Measurements from ENCODE around the gene UMAD1.

UMAD1 gene

DNA sequence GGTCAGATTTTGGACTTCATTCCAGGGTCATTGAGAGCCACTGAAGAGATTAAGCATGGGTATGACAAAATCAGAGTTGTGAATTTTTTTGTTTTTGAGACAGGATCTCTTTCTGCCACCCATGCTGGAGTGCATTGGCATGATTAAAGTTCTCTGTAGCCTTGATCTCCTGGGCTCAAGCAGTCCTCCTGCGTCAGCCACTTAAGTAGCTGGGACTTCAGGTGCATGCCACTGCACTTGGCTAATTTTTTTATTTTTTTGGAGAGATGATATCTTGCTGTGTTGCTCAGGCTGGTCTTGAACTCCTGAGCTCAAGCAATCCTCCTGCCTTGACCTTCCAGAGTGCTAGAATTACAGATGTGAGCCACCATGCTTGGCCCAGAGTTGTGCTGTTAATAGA, 275.5 kb downstream of the UMAD1 start:
- intact Hi-C loops (cut with micrococcal nuclease): no loop called here
- Mint-ChIP-seq H3K27ac (no peak overlapping the region), H3K4me1 (ENCODE audit: low read depth) (no peaks in the 10 kb centered on the region), H3K4me3 (no peak overlapping the region), H3K36me3 (ENCODE audit: low read depth) (no peaks in the 10 kb centered on the region), H3K9me3 (no peaks in the 10 kb centered on the region), H3K27me3 (no peaks in the 10 kb centered on the region)

DNA sequence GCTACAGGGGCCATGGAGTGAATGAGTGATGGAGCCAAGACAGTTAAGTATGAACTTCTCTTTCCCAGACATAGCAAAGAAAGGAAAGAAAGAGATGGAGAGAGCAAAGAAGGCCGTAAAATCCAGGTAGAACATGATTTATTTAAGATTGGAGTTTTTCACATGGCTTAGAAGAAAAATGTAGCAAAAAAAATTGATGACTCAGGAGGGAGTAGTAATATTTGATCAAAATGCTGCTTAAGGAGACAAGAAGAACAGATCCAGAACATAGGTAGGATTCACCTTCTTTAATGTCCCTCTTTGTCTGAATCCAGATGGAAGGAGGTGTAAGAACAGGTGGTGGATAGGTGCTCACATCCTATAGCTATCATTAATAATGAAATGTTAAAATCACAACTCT, 277.0 kb downstream of the UMAD1 start:
- no peaks in the 10 kb centered on the region for H3K27me3 Mint-ChIP-seq
- intact Hi-C loops (cut with micrococcal nuclease): no loop called here
- no peak overlapping the region for H3K27ac Mint-ChIP-seq
- no peaks in the 10 kb centered on the region for H3K36me3 Mint-ChIP-seq (ENCODE audit: low read depth)
- no peaks in the 10 kb centered on the region for H3K4me1 Mint-ChIP-seq (ENCODE audit: low read depth)
- H3K4me3 Mint-ChIP-seq: no peak overlapping the region
- H3K9me3 Mint-ChIP-seq: no peaks in the 10 kb centered on the region

DNA sequence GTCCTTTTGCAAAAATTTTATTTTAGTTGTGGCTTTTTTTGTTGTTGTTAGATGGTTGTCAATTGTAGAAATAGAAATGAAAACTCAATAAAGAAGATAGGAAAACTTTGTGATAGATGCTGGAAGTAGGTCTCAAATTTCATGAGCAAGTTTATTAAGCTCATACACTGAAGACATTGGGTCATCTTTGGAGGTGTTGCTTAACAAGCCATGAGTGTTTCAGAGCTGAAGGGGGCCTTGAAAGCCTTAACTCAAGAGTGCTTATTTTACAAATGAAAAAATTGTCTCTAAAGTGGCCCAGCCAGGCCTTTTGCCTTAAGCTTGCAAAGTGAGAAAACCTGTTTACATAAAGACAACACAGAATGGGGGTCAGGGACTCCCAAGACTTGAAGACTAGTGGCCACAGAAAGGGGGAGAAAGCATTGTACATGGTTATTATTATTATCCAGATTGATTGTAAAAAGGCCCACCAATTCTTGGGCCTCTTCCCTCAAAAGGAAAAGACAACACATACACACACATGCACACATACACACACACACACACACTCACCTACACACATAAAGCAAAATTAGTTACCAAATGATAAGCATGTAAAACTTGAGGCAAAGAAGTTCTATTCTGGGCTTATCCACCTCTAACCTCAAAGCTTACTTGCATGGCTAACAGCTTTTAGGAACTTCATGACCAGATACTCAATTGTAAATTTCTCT, 278.3 kb downstream of the UMAD1 start:
- no peaks in the 10 kb centered on the region for H3K4me1 Mint-ChIP-seq (ENCODE audit: low read depth)
- H3K36me3 Mint-ChIP-seq (ENCODE audit: low read depth): no peaks in the 10 kb centered on the region
- H3K27me3 Mint-ChIP-seq: no peaks in the 10 kb centered on the region
- H3K9me3 Mint-ChIP-seq: no peaks in the 10 kb centered on the region
- no peak overlapping the region for H3K27ac Mint-ChIP-seq
- no peak overlapping the region for H3K4me3 Mint-ChIP-seq
- intact Hi-C loops (cut with micrococcal nuclease): no loop called here

DNA sequence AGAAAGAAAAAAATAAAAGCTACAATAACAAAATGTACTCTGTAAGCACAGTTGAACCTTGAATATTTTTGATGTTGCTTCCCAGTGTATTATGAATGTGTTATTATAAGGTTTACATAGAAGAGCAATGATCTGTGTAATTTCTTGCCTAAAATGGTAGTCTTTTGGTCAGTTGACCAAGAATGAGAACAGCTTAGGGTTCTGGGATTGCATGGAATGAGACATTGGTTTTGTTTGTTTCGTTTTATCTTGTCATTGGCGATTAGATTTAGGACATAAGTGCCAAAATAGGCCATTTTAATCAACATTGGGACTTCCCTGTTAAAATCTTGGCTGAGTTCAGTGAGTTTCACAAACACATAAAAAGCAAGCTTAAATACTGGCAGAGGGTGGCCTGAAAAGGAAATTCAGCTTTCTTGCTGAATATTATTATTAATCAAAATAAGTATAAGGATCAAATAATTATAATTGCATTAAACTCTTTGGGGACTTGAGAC, 278.9 kb downstream of the UMAD1 start:
- intact Hi-C loops (cut with micrococcal nuclease): no loop called here
- Mint-ChIP-seq H3K27ac (no peak overlapping the region), H3K36me3 (ENCODE audit: low read depth) (no peaks in the 10 kb centered on the region), H3K27me3 (no peaks in the 10 kb centered on the region), H3K4me1 (ENCODE audit: low read depth) (no peaks in the 10 kb centered on the region), H3K4me3 (no peak overlapping the region), H3K9me3 (no peaks in the 10 kb centered on the region)

DNA sequence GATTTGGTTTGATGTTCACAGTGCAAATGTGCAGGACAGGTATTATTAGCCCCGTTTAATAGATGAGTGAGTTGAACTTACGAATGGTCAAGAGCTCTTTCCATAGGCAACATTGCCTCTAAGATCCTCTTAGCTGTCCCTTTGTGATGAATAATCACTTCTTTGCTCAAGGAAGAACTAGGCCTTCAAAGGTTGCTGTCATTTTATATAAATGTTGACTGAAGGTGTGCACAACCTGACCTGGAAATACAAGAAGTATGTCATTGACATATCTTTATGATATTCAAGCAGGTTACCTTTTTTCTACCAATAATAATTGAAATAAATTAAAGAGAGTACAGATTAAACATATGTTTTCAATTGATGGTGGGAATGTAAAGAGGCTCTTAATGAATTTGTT, 279.5 kb downstream of the UMAD1 start:
- Mint-ChIP-seq H3K36me3 (ENCODE audit: low read depth) (no peaks in the 10 kb centered on the region), H3K4me1 (ENCODE audit: low read depth) (no peaks in the 10 kb centered on the region), H3K27ac (no peak overlapping the region), H3K9me3 (no peaks in the 10 kb centered on the region), H3K4me3 (no peak overlapping the region), H3K27me3 (no peaks in the 10 kb centered on the region)
- intact Hi-C loops (cut with micrococcal nuclease): no loop called here

DNA sequence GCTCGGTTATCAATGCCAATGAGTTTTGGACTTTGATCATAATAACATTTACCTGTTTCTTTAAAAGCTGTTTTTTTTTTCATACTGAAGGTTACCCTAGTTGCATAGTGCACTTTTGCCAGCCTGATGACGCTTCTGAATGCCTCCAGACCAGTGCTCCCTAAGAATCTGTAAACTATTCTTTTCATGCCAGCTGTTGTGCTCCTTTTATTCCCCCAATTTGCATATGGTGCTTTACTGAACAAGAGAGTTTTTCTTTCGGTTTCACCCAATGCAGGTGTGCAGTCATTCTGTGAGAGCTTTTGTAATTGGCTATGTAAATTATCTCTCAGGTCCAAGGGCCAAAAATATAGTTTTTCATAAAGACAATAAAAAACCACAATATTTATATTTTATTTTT, 279.9 kb downstream of the UMAD1 start:
- Mint-ChIP-seq H3K9me3 (no peaks in the 10 kb centered on the region), H3K27me3 (no peaks in the 10 kb centered on the region), H3K4me1 (ENCODE audit: low read depth) (no peaks in the 10 kb centered on the region), H3K4me3 (no peak overlapping the region), H3K36me3 (ENCODE audit: low read depth) (no peaks in the 10 kb centered on the region), H3K27ac (no peak overlapping the region)
- intact Hi-C loops (cut with micrococcal nuclease): no loop called here

DNA sequence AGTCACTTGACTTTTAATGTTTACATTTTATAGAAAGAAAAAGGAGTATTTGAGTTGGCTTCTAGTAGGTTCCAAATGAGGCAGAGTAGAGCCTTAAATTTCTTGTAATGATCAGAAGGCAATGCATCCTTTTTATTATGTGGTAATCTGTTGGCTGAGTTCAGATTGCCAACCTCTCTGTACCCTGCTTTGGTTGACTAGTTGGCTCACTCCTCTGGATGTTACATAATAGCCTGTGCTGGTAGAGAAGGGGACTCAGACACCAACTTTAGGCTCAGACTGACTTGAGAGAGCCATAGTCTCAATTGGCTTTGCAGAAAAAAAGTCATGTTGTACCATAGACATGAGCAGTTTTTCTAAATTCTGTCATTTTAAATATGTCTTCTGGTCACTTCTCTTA, 281.3 kb downstream of the UMAD1 start:
- Mint-ChIP-seq H3K27me3 (no peaks in the 10 kb centered on the region), H3K27ac (no peak overlapping the region), H3K9me3 (no peaks in the 10 kb centered on the region), H3K4me1 (ENCODE audit: low read depth) (no peaks in the 10 kb centered on the region), H3K36me3 (ENCODE audit: low read depth) (no peaks in the 10 kb centered on the region), H3K4me3 (no peak overlapping the region)
- intact Hi-C loops (cut with micrococcal nuclease): no loop called here

DNA sequence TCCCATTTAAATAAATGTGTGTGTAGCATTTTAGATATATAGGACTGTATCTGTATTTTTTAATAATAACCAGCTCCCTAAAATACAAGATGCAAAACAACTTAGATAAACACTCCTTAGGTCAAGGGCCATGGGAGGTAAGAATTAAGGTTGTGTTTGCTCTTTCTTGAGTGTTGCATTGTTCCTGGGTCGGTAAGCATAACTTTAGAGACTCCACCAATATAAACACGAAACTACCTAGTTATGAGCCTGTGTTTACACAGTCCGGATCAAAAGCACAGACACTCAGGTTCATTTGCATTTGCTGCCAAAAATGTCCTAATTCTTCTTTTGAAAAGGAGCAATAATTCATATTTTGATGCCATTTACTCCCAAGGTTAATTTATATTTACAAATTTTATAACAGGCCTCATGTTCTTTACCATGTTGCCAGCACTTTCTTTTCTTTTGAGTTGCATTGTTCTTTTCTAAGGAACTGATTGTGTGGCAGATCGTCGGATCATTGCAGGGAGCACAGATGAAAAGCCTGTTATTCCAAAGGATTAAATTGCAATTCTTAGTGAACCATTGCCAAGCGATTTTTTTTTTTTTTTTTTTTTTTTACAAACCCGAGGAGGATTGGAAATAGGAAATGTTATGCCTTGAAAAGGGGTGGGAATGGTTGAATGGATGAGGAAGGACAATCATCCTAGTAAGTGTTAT, 282.3 kb downstream of the UMAD1 start:
- H3K27ac Mint-ChIP-seq: no peak overlapping the region
- intact Hi-C loops (cut with micrococcal nuclease): no loop called here

DNA sequence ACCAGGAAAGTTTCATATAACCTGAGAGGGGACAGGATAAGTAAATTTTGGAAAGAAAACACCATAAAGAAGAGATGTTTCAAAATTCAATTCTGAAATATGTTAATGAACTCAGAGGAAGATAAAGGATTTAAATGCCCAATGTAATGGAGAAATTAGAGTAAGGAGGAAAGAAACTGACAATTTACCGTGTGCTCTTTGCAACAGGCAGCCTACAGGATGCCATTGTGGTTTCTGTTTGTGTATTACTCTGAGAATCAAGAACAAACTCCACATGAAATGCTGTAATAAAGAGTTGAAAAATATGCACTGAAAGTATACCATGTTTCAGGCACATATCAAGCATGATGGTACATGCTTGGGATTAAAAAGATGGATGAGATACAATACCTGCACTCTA, 283.3 kb downstream of the UMAD1 start:
- no peaks in the 10 kb centered on the region for H3K4me1 Mint-ChIP-seq (ENCODE audit: low read depth)
- no peaks in the 10 kb centered on the region for H3K27me3 Mint-ChIP-seq
- intact Hi-C loops (cut with micrococcal nuclease): no loop called here
- H3K4me3 Mint-ChIP-seq: no peak overlapping the region
- H3K36me3 Mint-ChIP-seq (ENCODE audit: low read depth): no peaks in the 10 kb centered on the region
- H3K27ac Mint-ChIP-seq: no peak overlapping the region
- no peaks in the 10 kb centered on the region for H3K9me3 Mint-ChIP-seq

More for the DNA sequence above, 282.3 kb downstream of the UMAD1 start:
- no peaks in the 10 kb centered on the region for H3K27me3 Mint-ChIP-seq
- H3K36me3 Mint-ChIP-seq (ENCODE audit: low read depth): no peaks in the 10 kb centered on the region
- H3K4me1 Mint-ChIP-seq (ENCODE audit: low read depth): no peaks in the 10 kb centered on the region
- H3K4me3 Mint-ChIP-seq: no peak overlapping the region
- H3K9me3 Mint-ChIP-seq: no peaks in the 10 kb centered on the region

DNA sequence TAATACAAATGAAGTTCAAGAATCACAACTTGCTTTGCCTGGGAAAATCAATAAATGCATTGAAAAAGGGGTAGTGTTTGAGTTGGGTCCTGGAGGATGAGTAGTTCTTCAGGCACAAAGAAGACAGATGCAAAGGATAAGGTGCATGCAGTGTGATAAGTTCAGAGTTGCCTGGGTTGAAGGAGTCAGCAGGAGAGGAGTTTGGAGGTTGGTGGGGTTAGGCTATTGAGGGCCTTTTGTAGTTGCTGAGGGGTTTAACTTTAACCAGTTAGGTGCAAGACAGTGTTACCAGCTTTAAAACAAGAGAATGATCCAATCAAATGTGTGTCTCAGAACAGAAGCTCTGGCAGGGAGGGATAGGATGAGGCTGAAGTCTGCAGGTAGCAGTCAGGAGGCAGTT, 283.8 kb downstream of the UMAD1 start:
- no peaks in the 10 kb centered on the region for H3K9me3 Mint-ChIP-seq
- no peaks in the 10 kb centered on the region for H3K4me1 Mint-ChIP-seq (ENCODE audit: low read depth)
- no peak overlapping the region for H3K27ac Mint-ChIP-seq
- no peak overlapping the region for H3K4me3 Mint-ChIP-seq
- no peaks in the 10 kb centered on the region for H3K36me3 Mint-ChIP-seq (ENCODE audit: low read depth)
- intact Hi-C loops (cut with micrococcal nuclease): no loop called here
- no peaks in the 10 kb centered on the region for H3K27me3 Mint-ChIP-seq

All from dendritic cell treated with granulocyte-macrophage colony-stimulating factor and Interleukin-4, amounts not matched to agents 40 ng/mL and 50 ng/mL, for 4 days (primary cell).